ENCODE data around the gene TGFBR1. TPM values are rescaled to one million over a fixed set of nuclear protein-coding genes. Genes with fewer than 3 reads are reported as not detected.

TGFBR1 gene
- total and polyA plus RNA-seq, 2 donors (not counting 3 experiments of a cell fraction or from before 2014, with no cell fraction given): 5.8 to 18.6 TPM

GRCh38 chr9:99130069-99130468 lies 25.2 kb downstream of the TGFBR1 start:
- no peaks in the 10 kb centered on the region for H3K4me1 ChIP-seq (ENCODE audit: control insufficient read depth, extremely low read depth, insufficient read depth, low read length)
- H2AFZ ChIP-seq (ENCODE audit: low read depth, low read length): no peak overlapping the region
- H3K79me2 ChIP-seq (ENCODE audit: control insufficient read depth, insufficient read depth, low read length): no peaks in the 10 kb centered on the region
- ChIA-PET CTCF (interaction anchor here (1.1 kb wide), 2 partner anchors 9 to 16 kb away, joined by 3 to 4 read pairs; no protein-coding TSS in a partner anchor), POLR2A (no interaction called here)
- no peak for TF ChIP-seq MAX (IDR thresholded peaks at IDR 0.05; ENCODE audit: insufficient read depth, insufficient read length)
- no peak for TF ChIP-seq EZH2 (IDR thresholded peaks at IDR 0.05; ENCODE audit: borderline replicate concordance, low read depth, low read length, severe bottlenecking)
- no peak for TF ChIP-seq GATA2 (IDR thresholded peaks at IDR 0.05; ENCODE audit: insufficient read depth, insufficient read length, low read depth, low read length)
- TF ChIP-seq POLR2A (IDR thresholded peaks at IDR 0.05; ENCODE audit: low read depth, low read length): no peak
- no peak for TF ChIP-seq CTCF (IDR thresholded peaks at IDR 0.05; ENCODE audit: extremely low read depth in 1 of 2, insufficient read depth in 1 of 2, low read depth in 1 of 2, low read length in 2 of 2)
- no peak for TF ChIP-seq FOS (IDR thresholded peaks at IDR 0.05; ENCODE audit: borderline replicate concordance, insufficient read depth, low read length)
- no peak for TF ChIP-seq MYC (IDR thresholded peaks at IDR 0.05; ENCODE audit: low read depth, low read length)
- TF ChIP-seq JUN (IDR thresholded peaks at IDR 0.05; ENCODE audit: borderline replicate concordance, insufficient read depth, insufficient read length, low read depth): no peak
- TF ChIP-seq POLR2AphosphoS5 (IDR thresholded peaks at IDR 0.05; ENCODE audit: insufficient read depth, low read depth, low read length): no peak
- no peak for FAIRE-seq
- no peak for DNase-seq (ENCODE audit: low read depth, low spot score)
- H3K27ac ChIP-seq (ENCODE audit: insufficient read depth, low read depth, low read length): no peak overlapping the region
- H3K9me1 ChIP-seq (replicated peaks; ENCODE audit: control insufficient read depth, extremely low read depth, insufficient read depth, low read length): no peaks in the 10 kb centered on the region
- H3K9me3 ChIP-seq (replicated peaks; ENCODE audit: control insufficient read depth, insufficient read depth, low read length): no peaks in the 10 kb centered on the region
- H4K20me1 ChIP-seq (replicated peaks; ENCODE audit: control insufficient read depth, extremely low read depth, insufficient read depth, low read length): no peaks in the 10 kb centered on the region
- H3K4me2 ChIP-seq (ENCODE audit: insufficient read depth, low read length): no peak overlapping the region
- no peak overlapping the region for H3K4me3 ChIP-seq (replicated peaks in 1 of 3; ENCODE audit: insufficient read depth in 1 of 3, low read depth in 1 of 3, low read length in 3 of 3)
- no peak overlapping the region for H3K9ac ChIP-seq (replicated peaks; ENCODE audit: extremely low read depth, insufficient read depth, low read length)
- dilution Hi-C loops (cut with MboI; ENCODE audit: extremely low pct_ligation_motif_present, low sequenced_read_pairs): no loop called here
- no TSS peak for BruUV-seq (replicated peaks)
- no peaks in the 10 kb centered on the region for H3K27me3 ChIP-seq (ENCODE audit: control insufficient read depth in 2 of 2, insufficient read depth in 2 of 2, low read length in 2 of 2)
- intact Hi-C loops (cut with micrococcal nuclease): no loop called here
- H3K36me3 ChIP-seq (ENCODE audit: control insufficient read depth in 2 of 2, extremely low read depth in 1 of 2, insufficient read depth in 2 of 2, low read length in 2 of 2): no peaks in the 10 kb centered on the region
